Kidney epithelial cell (primary cell): Measurements from ENCODE around the gene DENND1A. TPM values are rescaled to one million over a fixed set of nuclear protein-coding genes. Genes with fewer than 3 reads are reported as not detected.
"Not testable (repeated sequence)": the region's sequence is repeated elsewhere in the genome, so short reads cannot be mapped to it uniquely, and the experiment has no call there.

Source experiments
- DNase-seq: peaks from one replicate; pipeline ENCODE4 v3.0.0-alpha.2; 2010; ENCODE audit warnings: low read depth
- H3K27me3 ChIP-seq: 2 replicates; pipeline ENCODE4 v1.6.0; 2011; ENCODE audit warnings: low read length; ENCODE audit not compliant: control insufficient read depth, insufficient read depth
- H3K36me3 ChIP-seq: 2 replicates; pipeline ENCODE4 v1.5.1; 2011; ENCODE audit warnings: low read length; ENCODE audit not compliant: control insufficient read depth, insufficient read depth
- H3K4me3 ChIP-seq: 2 replicates; pipeline ENCODE4 v1.5.1; 2011; ENCODE audit warnings: low read depth, mild to moderate bottlenecking, control low read depth, low read length
- CTCF ChIP-seq: IDR thresholded peaks from 2 replicates; pipeline ENCODE4 v1.5.1; 2011; ENCODE audit warnings: mild to moderate bottlenecking, moderate library complexity, low read length, control low read depth, inconsistent platforms; ENCODE audit not compliant: insufficient read depth, poor library complexity, severe bottlenecking
- total RNA-seq: library from RNA; depleted of rRNA; stranded (reverse); fragments of >200 nt; gene quantifications from 2 replicates; pipeline ENCODE4 v1.2.3, GENCODE V29; 2015

The DENND1A gene
- total RNA-seq, 1 donor from 2014 or later = 14.5 TPM

- H3K4me3 ChIP-seq = no peak overlapping the region
- TF ChIP-seq CTCF = no peak
- H3K36me3 ChIP-seq = no peaks in the 10 kb centered on the region
- H3K27me3 ChIP-seq = peaks cover 4% of the 10 kb centered on the region
- no peak for DNase-seq
Measured at GRCh38 chr9:123938401-123938800, 8.5 kb upstream of the DENND1A start.

GRCh38 chr9:123936575-123936974 lies 6.6 kb upstream of the DENND1A start:
- not testable (repeated sequence) for DNase-seq

GRCh38 chr9:123933440-123934212 lies 3.7 kb upstream of the DENND1A start:
- peak; percentile 42 for DNase-seq
- no peaks in the 10 kb centered on the region for H3K27me3 ChIP-seq
- no peak overlapping the region for H3K4me3 ChIP-seq
- TF ChIP-seq CTCF = no peak
- no peaks in the 10 kb centered on the region for H3K36me3 ChIP-seq

More at GRCh38 chr9:123936575-123936974, 6.6 kb upstream of the DENND1A start:
- H3K4me3 ChIP-seq, H3K36me3 ChIP-seq, H3K27me3 ChIP-seq: not testable (repeated sequence)

GRCh38 chr9:123929177-123929869 lies 603 bp downstream of the DENND1A start:
- no peak for DNase-seq

GRCh38 chr9:123928533-123929176 lies 1.3 kb downstream of the DENND1A start:
- Histone ChIP-seq H3K4me3 (peak overlapping the region; percentile 73), H3K36me3 (no peaks in the 10 kb centered on the region), H3K27me3 (no peaks in the 10 kb centered on the region)
- TF ChIP-seq CTCF = no peak
- DNase-seq = no peak

More at GRCh38 chr9:123929177-123929869, 603 bp downstream of the DENND1A start:
- peak overlapping the region; percentile 73 for H3K4me3 ChIP-seq
- H3K36me3 ChIP-seq = no peaks in the 10 kb centered on the region
- no peaks in the 10 kb centered on the region for H3K27me3 ChIP-seq
- TF ChIP-seq CTCF = no peak
